ENCODE results near the gene PTPA.

PTPA gene

GRCh38 chr9:129070696-129071525 is 40.3 kb upstream of the PTPA start:
- DNase-seq (ENCODE audit: low read depth) = no peak
- no peak for TF ChIP-seq CTCF (conservative IDR thresholded peaks at IDR 0.05; ENCODE audit: low read depth, low read length)
- no peak overlapping the region for H3K4me3 ChIP-seq (ENCODE audit: low read depth, low read length)

DNA sequence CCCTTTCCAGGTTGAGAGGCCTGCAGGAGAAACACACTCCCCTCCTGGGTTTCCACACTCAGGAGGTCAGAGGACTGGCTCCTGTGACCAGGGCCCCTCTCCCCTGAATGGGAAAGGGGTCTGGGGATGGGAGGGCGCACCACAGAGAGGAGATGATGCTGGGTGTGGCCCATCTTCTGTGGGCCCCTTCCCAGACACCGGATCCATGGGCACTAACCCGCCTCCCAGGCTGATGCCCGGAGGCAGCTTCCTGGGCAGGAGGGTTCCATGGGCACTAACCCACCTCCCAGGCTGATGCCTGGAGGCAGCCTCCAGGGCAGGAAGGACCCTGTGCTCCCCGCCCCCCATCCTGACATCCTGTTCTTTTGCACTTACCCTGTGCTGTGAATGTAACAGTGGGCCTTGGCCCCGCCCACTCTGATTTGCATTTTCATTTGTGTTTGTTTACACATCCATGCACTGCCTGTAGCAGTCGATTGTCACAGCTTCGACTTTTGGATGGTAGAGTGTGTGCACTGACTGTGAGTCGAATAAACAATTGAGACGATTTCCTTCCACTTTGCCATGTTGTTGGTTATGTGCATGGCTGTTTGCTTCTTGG is 39.6 kb upstream of the PTPA start:
- no peak for TF ChIP-seq CTCF (conservative IDR thresholded peaks at IDR 0.05; ENCODE audit: low read depth, low read length)

GRCh38 chr9:129072171-129072570 is 39.0 kb upstream of the PTPA start:
- no peak for DNase-seq (ENCODE audit: low read depth)
- no peak overlapping the region for H3K4me3 ChIP-seq (ENCODE audit: low read depth, low read length)
- TF ChIP-seq CTCF (conservative IDR thresholded peaks at IDR 0.05; ENCODE audit: low read depth, low read length) = no peak

More for the DNA sequence above, 39.6 kb upstream of the PTPA start:
- no peak for DNase-seq (ENCODE audit: low read depth)
- no peak overlapping the region for H3K4me3 ChIP-seq (ENCODE audit: low read depth, low read length)

DNA sequence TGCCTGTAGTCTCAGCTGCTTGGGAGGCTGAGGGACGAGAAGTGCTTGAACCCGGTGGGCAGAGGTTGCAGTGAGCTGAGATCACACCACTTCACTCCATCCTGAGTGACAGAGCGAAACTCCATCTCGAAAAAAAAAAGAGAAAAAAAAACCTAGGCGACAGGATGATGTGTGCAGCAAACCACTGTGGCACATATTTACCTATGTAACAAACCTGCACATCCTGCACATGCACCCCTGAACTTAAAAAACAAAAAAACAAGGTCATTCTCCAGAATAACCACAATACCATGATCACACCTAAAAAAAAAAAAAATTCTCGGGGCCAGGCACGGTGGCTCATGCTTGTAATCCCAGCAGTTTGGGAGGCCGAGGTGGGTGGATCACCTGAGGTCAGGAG is 37.8 kb upstream of the PTPA start:
- no peak for TF ChIP-seq CTCF (conservative IDR thresholded peaks at IDR 0.05; ENCODE audit: low read depth, low read length)
- no peak overlapping the region for H3K4me3 ChIP-seq (ENCODE audit: low read depth, low read length)
- DNase-seq (ENCODE audit: low read depth) = no peak

GRCh38 chr9:129074106-129074505 is 37.1 kb upstream of the PTPA start:
- no peak overlapping the region for H3K4me3 ChIP-seq (ENCODE audit: low read depth, low read length)
- DNase-seq (ENCODE audit: low read depth) = no peak
- no peak for TF ChIP-seq CTCF (conservative IDR thresholded peaks at IDR 0.05; ENCODE audit: low read depth, low read length)

DNA sequence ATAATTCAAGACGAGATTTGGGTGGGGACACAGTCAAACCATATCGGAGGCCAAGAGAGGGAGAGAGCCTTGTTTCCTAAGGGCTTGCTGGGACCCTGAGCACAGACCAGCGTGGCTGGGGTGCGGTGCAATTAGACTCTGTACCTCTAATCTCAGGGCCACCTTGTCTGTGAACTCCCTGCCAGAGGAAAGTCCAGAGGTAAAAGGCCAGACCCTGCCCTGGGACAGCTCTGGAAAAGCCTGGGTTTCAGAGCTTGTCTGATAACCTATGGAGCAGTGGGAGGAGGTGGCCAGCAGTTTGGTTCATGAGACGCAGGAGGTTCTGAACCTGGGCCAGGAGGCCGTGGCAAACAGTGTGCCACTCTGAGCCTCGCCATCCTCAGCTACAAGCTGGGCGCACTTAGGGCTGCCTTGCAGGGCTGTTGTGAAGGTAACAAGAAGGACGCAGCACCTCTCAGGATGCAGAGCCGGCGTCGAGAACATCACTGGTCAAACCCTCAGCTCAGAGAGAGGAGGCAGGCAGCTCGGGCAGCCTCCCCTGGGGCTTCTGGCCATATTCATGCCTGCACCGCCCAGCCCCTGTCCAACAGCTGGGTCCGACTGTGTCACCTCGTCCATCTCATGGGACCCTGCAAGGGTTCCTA is 35.1 kb upstream of the PTPA start:
- DNase-seq (ENCODE audit: low read depth) = no peak
- no peak for TF ChIP-seq CTCF (conservative IDR thresholded peaks at IDR 0.05; ENCODE audit: low read depth, low read length)
- no peak overlapping the region for H3K4me3 ChIP-seq (ENCODE audit: low read depth, low read length)
